HL-60/S4 treated with retinoic acid at 250 ng/mL for 4 days and 3 days (cell line): ENCODE results near the gene PTPRD.

Experiments used
- in situ Hi-C: fragments of 300-500 bp; cut with MboI; formaldehyde crosslinking; loops from 2 replicates; pipeline ENCODE4 v1.7.0; 2022; ENCODE audit warnings: low sequenced_read_pairs

Gene PTPRD

DNA sequence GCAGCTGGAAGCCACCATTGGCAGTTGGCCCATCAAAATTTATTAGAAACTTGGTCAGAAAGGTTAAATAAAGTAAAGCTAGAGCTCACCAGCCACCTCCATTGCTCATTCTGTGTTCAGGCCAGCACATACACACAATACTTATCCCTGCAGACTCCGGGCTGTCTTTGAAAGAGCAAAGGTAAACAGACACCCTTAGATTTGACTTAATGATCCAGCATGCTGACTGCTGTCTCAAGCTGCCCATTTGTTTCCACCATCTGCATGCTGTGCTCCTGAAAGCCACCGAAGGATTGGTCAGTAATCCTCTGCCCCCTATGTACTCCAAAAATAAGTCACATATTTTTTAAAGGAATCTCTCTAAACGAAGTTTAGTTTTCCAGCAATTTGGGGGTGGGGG, 1753.4 kb downstream of the PTPRD start:
- in situ Hi-C loops, result no loop called here

DNA sequence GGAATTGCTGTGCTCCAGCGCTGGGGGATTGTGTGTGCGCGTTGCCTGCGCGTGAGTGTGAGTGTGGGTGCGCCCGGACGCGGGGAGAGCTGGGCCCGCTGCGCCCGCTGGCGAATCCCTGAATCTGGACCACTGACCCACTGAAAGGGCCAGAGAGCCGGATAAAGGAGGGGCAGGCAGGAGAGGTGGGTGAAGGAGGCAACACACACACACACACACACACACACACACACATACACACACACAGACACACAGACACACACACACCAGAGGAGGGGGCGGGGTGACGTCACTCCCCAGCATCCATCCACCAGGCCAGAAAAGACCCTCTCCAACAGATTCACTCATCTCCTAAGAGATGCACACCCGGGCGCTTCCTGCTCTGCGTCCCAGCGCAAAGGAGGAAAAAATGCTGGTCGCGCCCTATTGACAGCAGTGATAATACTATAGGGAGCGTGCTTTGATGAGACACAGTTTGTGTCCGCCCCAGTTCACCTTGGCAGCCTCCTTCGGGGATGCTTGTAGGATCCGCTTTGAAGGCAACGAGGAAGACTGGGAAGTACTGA, 1754.1 kb downstream of the PTPRD start:
- in situ Hi-C loops, result no loop called here

DNA sequence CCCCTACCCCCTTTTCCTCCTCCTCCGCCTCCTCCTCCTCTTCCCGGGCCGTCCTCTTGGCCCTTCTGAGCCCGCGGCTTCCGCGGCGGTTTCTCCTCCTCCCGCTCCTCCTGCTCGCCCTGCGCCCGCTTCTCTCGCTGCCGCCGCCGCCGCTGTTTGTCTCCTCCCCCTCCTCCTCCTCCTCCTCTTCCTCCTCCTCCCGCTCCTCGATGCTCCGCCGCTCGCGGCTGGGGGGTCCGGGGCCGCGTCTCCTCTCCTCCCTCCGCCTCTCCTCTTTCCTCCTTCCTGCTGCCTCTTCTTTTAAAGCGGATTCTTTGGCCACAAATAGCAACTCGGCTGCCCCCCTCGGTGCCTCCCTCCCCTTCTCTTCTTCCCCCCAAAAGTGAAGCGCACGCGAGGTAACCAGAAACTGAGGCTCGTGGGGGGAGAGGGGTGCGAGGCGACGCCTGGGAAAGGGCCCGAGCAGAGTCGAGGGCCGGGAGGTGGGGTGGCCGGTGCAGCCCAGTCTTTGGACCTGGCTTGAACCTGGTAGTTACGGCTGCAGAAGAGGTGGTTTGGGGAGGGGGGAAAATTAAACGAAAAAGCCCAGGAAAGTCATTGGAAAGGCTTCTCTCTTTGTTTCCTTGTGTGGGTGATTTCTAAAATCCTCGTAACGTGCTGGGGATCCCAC, 1754.7 kb downstream of the PTPRD start:
- in situ Hi-C loops, result no loop called here

- in situ Hi-C loops, result no loop called here
These were observed 1755.5 kb downstream of the PTPRD start for GRCh38 chr9:8857068-8857925.

GRCh38 chr9:8856396-8857067, 1756.3 kb downstream of the PTPRD start:
- in situ Hi-C loops, result no loop called here

DNA sequence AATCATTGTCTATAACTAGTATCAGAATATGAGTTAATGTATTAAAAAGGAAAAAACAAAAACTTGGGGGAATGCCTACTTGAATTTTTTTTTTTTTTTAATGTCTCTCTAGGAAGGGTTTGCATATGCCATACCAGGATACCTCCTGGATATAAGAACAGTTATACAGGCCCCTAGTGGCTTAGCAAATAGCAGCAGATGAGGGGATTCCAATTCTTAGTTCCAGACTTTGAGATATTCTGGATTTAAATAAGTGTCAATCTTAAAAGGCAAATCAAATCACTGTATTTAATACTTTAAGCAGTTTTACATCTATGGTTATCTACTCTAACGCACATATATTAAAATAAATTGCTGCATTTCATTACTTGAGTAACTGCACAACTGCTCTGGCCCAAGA, 1757.8 kb downstream of the PTPRD start:
- in situ Hi-C loops, result no loop called here

GRCh38 chr9:8852301-8852864, 1760.4 kb downstream of the PTPRD start:
- in situ Hi-C loops, result no loop called here

GRCh38 chr9:8850914-8851313, 1761.9 kb downstream of the PTPRD start:
- in situ Hi-C loops, result no loop called here

GRCh38 chr9:8845808-8846207, 1767.0 kb downstream of the PTPRD start:
- in situ Hi-C loops, result no loop called here

GRCh38 chr9:8845376-8845775, 1767.4 kb downstream of the PTPRD start:
- in situ Hi-C loops, result no loop called here

GRCh38 chr9:8844549-8844948, 1768.3 kb downstream of the PTPRD start:
- in situ Hi-C loops, result no loop called here

DNA sequence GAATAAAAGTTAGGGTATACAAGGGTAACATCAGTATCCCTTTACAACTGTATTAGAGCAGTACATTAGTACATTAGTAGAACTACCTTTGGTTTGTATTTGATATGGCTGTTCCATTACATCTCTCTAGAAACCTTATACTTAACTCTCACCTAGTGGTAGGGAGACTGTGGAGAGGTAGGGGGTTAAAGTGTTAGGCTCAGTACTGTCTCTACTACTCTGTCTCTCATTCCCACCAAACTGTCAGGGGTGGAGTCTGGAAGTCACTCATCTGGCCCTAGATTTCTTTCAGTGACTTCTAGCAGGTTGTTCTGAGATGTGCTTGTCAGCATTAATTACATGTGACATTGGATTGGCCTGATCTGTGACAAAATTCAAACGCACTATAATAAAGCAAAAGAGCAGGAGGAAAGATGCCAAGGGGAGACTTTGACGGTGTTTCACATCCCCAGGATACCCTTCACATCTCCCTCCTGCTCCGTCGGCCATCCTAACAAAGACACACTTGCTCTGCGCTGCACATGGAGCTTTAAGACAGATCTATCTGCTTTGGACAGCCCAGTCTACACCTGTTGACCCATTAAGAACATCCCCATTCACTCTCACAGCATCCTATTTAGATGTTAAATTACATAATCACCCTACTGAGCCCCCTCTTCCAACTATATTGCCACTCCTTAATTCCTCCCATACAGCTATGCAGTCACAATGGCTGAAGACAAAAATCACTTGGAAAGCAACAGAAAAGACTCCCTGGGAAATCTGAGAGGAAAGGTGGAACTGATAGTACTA, 1770.2 kb downstream of the PTPRD start:
- in situ Hi-C loops, result no loop called here

DNA sequence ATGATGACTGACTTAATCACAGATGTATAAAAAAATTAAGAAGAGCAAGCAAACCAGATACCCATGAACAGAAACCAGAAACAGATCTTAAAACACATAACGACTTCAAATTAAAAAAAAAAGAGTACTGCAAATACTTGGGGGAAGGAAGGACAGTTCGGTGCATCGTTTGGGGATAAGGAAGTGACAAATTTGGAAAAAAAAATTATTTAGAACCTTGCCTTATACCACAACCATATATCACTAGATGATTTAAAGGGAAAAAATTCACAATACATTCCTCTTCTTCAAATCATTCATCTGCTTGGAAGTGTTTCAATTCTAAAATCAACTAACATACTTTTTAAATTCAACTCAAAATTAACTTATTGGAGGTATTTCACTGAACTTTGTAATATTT, 1774.7 kb downstream of the PTPRD start:
- in situ Hi-C loops, result no loop called here

GRCh38 chr9:8835291-8835690, 1777.5 kb downstream of the PTPRD start:
- in situ Hi-C loops, result no loop called here

- in situ Hi-C loops, result no loop called here
These were observed 1779.8 kb downstream of the PTPRD start for GRCh38 chr9:8832955-8833354.

- in situ Hi-C loops, result no loop called here
These were observed 1780.4 kb downstream of the PTPRD start for GRCh38 chr9:8832386-8832785.

DNA sequence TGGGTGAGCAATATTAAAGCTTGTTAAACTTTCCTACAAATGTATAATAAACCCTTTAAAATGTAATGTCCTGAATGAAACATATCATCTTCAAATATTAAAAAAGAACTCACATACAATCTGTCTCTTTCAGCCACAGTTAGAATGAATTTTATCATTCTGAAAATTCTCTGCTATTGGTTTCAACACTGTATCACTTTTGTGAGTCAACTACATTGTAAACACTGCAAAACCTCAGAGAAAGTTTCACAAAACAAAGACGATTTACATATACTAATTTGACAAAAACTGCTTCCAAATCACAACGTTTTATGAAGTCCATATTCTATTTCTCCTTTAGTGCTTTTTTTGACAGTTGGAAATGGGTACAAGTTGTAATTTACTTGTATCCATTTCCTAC, 1781.2 kb downstream of the PTPRD start:
- in situ Hi-C loops, result no loop called here

DNA sequence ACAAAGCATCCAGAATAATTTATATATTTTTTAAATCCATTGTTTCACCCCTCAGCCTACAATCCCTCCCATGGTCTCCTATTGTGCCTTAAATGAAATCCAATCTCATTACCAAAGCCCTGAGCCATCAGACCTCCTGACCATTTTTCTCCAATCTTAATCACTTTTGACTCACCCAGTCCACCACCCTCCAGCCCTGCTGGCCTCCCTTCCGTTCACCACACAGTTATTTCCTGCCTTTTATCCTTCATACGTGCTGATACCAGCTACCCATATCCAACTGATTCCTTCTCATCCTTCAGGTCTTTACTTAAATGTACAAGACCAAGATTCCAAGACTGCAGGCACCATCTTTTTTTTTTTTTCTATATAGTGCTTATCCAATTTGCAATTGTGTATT, 1786.5 kb downstream of the PTPRD start:
- in situ Hi-C loops, result no loop called here

GRCh38 chr9:8825585-8826147, 1787.1 kb downstream of the PTPRD start:
- in situ Hi-C loops, result no loop called here
